GM12875 (cell line): ENCODE measurements around the gene TMEM229A.
"Not testable (repeated sequence)": the region's sequence is repeated elsewhere in the genome, so short reads cannot be mapped to it uniquely, and the experiment has no call there.

Experiments used
- H3K4me3 ChIP-seq: one replicate; pipeline ENCODE4 v1.5.1; 2011; ENCODE audit warnings: low read depth, low read length, control low read depth
- CTCF ChIP-seq: IDR thresholded peaks from 2 replicates; pipeline ENCODE4 v1.5.1; 2011; ENCODE audit warnings: low read depth, mild to moderate bottlenecking, control low read depth, inconsistent platforms, low read length, moderate library complexity, borderline replicate concordance; ENCODE audit not compliant: insufficient read depth

Gene TMEM229A

GRCh38 chr7:124051681-124052377, 19.0 kb upstream of the TMEM229A start:
- no peak for TF ChIP-seq CTCF
- H3K4me3 ChIP-seq, result no peak overlapping the region

- no peak overlapping the region for H3K4me3 ChIP-seq
- TF ChIP-seq CTCF, result no peak
These were observed 10.0 kb upstream of the TMEM229A start for GRCh38 chr7:124042826-124043225.

- TF ChIP-seq CTCF, result no peak
- no peak overlapping the region for H3K4me3 ChIP-seq
These were observed 8.6 kb upstream of the TMEM229A start for GRCh38 chr7:124041439-124041838.

GRCh38 chr7:124037902-124038301, 5.0 kb upstream of the TMEM229A start:
- not testable (repeated sequence) for H3K4me3 ChIP-seq

- no peak for TF ChIP-seq CTCF
- H3K4me3 ChIP-seq, result no peak overlapping the region
These were observed 2.8 kb upstream of the TMEM229A start for GRCh38 chr7:124035706-124036105.

GRCh38 chr7:124034754-124035100, 1.9 kb upstream of the TMEM229A start:
- no peak overlapping the region for H3K4me3 ChIP-seq
- TF ChIP-seq CTCF, result no peak

GRCh38 chr7:124033807-124034753, 1.2 kb upstream of the TMEM229A start:
- no peak overlapping the region for H3K4me3 ChIP-seq
- no peak for TF ChIP-seq CTCF
